Osteocyte (in vitro differentiated cells): ENCODE data around the gene TMOD1. TPM values are rescaled to one million over a fixed set of nuclear protein-coding genes. Genes with fewer than 3 reads are reported as not detected.

Experiments used
- DNase-seq: peaks from one replicate; pipeline ENCODE4 v3.0.0; 2021; ENCODE audit warnings: mixed read lengths; ENCODE audit not compliant: unreplicated experiment; ENCODE audit errors: extremely low spot score
- H3K27ac Mint-ChIP-seq: one replicate; pipeline ENCODE4 v1.8.0; 2021; ENCODE audit warnings: mild to moderate bottlenecking, mixed read lengths; ENCODE audit not compliant: unreplicated experiment
- H3K27me3 Mint-ChIP-seq: one replicate; pipeline ENCODE4 v1.8.0; 2021; ENCODE audit warnings: mixed read lengths; ENCODE audit not compliant: unreplicated experiment
- H3K36me3 Mint-ChIP-seq: one replicate; pipeline ENCODE4 v1.8.0; 2021; ENCODE audit warnings: mixed read lengths; ENCODE audit not compliant: unreplicated experiment
- H3K4me1 Mint-ChIP-seq: one replicate; pipeline ENCODE4 v1.8.0; 2021; ENCODE audit warnings: mixed read lengths; ENCODE audit not compliant: unreplicated experiment
- H3K4me3 Mint-ChIP-seq: one replicate; pipeline ENCODE4 v1.8.0; 2021; ENCODE audit warnings: mild to moderate bottlenecking, moderate library complexity, mixed read lengths; ENCODE audit not compliant: unreplicated experiment
- H3K9me3 Mint-ChIP-seq: one replicate; pipeline ENCODE4 v1.8.0; 2021; ENCODE audit warnings: mixed read lengths; ENCODE audit not compliant: unreplicated experiment
- CTCF ChIP-seq: fragments of 200-600 bp; sonication (generic); IDR thresholded peaks from 2 replicates; pipeline ENCODE4 v1.5.0; 2021; ENCODE audit warnings: antibody characterized with exemption, mild to moderate bottlenecking, moderate library complexity
- total RNA-seq: library from RNA; stranded (reverse); gene quantifications from 2 replicates; pipeline ENCODE4 v1.2.1, GENCODE V29; 2021

The TMOD1 gene
- total RNA-seq, 1 donor from 2014 or later, result not detected

DNA sequence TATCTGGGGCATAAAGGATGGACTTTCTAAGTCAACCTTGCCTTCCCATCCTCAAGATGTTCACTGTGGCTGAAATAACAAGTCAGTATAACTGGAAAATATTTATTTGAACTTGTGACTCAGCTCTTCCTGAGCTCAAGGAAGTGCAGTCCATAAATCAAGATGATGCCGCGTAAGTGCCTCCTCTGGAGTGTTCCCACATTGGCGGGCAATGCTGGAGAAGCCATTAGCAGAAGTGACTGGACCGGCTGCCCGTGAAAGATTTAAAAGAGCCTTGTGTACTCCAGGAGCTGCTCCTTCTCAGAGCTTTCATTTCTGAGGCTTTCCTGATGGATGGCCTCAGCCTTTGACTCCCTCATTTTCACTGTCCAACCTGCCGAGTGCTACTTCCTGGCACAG, 17.4 kb downstream of the TMOD1 start:
- Mint-ChIP-seq H3K9me3 (no peaks in the 10 kb centered on the region), H3K4me1 (no peaks in the 10 kb centered on the region), H3K36me3 (no peaks in the 10 kb centered on the region), H3K27ac (no peak overlapping the region), H3K27me3 (peaks cover 43% of the 10 kb centered on the region), H3K4me3 (no peak overlapping the region)
- DNase-seq, result no peak
- no peak for TF ChIP-seq CTCF

DNA sequence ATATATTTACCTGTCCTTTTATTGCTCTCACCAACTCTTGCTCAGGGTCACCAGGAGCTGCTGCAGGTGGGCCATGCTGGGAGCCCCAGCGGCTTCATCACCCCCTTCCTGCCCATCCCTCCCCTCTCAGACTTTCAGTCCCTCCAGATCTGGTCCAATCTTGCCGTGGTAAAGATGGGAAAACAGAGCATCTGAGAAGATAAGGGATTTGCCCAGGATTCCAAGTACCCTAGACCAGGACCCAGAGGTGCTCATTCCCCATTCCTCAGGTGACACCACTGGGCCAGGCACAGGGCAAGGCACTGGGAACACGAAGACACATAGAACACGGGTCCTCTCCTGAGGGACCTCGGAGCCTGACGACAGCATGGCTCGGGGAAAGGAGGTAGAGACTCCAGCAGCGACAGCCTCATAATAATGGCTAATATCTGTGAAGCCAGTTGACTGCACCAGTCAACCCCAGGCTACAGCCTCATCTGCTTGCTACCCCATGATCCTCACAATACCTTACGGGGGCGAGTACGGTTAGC, 18.0 kb downstream of the TMOD1 start:
- no peaks in the 10 kb centered on the region for H3K4me1 Mint-ChIP-seq
- DNase-seq, result no peak
- H3K4me3 Mint-ChIP-seq, result no peak overlapping the region
- no peaks in the 10 kb centered on the region for H3K36me3 Mint-ChIP-seq
- TF ChIP-seq CTCF, result no peak
- H3K27ac Mint-ChIP-seq, result no peak overlapping the region
- no peaks in the 10 kb centered on the region for H3K9me3 Mint-ChIP-seq
- peaks cover 45% of the 10 kb centered on the region for H3K27me3 Mint-ChIP-seq

GRCh38 chr9:97521576-97522333, 20.3 kb downstream of the TMOD1 start:
- Mint-ChIP-seq H3K36me3 (no peaks in the 10 kb centered on the region), H3K27me3 (peaks cover 39% of the 10 kb centered on the region), H3K9me3 (no peaks in the 10 kb centered on the region), H3K4me3 (no peak overlapping the region), H3K4me1 (no peaks in the 10 kb centered on the region), H3K27ac (no peak overlapping the region)
- no peak for DNase-seq
- no peak for TF ChIP-seq CTCF

DNA sequence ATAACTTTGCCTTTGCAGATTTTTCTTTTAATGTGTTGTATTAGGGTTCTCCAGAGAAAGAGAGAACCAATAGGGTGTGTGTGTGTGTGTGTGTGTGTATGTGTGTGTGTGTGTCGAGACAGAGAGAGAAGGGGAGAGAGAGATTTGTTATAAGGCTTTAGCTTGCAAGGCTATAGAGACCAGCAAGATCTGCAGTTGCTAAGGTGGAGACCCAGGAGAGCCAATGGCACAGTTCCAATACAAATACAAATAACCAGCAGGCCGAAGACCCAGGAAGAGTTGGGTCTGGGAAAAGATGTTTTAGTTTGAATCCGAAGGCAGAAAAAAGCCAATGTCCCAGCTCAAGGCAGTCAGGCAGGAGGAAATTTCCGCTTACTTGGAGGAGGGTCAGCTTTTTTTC, 23.0 kb downstream of the TMOD1 start:
- H3K27me3 Mint-ChIP-seq, result peaks cover 39% of the 10 kb centered on the region
- no peak overlapping the region for H3K27ac Mint-ChIP-seq
- H3K9me3 Mint-ChIP-seq, result no peaks in the 10 kb centered on the region
- no peaks in the 10 kb centered on the region for H3K4me1 Mint-ChIP-seq
- TF ChIP-seq CTCF, result no peak
- no peaks in the 10 kb centered on the region for H3K36me3 Mint-ChIP-seq
- H3K4me3 Mint-ChIP-seq, result no peak overlapping the region
- no peak for DNase-seq

- Mint-ChIP-seq H3K4me1 (no peaks in the 10 kb centered on the region), H3K27me3 (peaks cover 38% of the 10 kb centered on the region), H3K4me3 (no peak overlapping the region), H3K36me3 (no peaks in the 10 kb centered on the region), H3K9me3 (no peaks in the 10 kb centered on the region), H3K27ac (no peak overlapping the region)
- DNase-seq, result no peak
- no peak for TF ChIP-seq CTCF
These were observed 24.0 kb downstream of the TMOD1 start for GRCh38 chr9:97525451-97525850.
